NCI-H226 (cell line): ENCODE results near the gene PCDH8.

Experiments used
- DNase-seq: peaks from one replicate; pipeline ENCODE4 v3.0.0-alpha.2; 2015

The PCDH8 gene

DNA sequence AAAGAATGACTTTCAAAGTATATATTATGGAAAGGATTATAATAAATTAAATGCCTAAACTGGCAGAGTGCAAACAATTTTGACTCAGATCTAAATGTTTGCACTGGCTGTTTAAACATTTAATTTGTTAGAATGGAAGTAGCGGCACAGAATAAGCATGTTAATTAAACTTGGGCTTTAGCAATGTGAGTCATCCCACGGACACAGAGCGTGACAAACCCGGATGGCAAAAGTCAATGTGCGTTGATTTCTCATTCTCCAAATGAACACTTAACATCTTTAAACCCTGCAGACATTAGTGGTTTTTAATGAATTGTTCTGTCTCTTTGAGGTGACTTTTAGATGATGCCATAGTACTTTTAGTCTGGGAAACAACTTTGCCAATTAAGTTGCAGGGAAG, 38.4 kb downstream of the PCDH8 start:
- no peak for DNase-seq

DNA sequence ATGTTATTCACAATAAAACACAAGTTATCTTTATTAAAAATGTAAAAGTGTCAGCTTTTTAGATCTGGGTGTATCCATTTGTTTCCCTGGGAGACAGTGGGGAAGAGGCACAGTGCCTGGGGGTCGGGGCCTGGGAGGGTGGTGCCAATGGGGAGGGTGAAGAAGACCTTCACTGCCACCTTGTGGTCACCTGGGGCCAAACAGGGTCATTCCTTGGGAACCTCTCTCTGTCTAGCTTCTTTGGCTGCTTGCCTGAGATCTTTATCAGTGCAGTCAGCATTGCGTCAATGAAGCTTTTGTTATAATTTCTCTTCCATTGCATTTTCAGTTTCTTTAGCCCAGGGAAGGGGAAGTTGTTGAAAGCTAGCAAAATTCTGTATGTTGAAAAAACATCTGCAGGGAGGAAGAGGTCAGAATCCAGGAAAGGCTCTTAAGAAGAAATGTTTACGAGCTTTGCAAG, 39.1 kb downstream of the PCDH8 start:
- no peak for DNase-seq

DNA sequence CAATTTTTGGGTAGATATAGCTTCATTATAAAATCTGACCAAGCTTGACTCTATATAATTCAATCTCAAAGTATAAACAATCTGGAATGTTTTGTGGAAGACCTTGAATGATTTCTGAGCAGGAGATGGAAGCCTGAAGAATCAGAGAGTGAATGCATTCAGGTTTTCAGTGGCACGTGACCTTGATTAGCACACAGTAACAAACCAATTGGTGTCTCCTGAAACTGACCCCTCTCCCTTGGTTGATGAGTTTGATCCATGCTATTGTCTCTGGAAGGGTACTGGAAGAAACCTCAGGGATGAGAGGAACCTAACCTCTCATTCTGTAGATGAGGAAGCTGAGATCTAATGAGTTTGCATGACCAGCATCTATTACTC, 39.6 kb downstream of the PCDH8 start:
- DNase-seq = no peak

DNA sequence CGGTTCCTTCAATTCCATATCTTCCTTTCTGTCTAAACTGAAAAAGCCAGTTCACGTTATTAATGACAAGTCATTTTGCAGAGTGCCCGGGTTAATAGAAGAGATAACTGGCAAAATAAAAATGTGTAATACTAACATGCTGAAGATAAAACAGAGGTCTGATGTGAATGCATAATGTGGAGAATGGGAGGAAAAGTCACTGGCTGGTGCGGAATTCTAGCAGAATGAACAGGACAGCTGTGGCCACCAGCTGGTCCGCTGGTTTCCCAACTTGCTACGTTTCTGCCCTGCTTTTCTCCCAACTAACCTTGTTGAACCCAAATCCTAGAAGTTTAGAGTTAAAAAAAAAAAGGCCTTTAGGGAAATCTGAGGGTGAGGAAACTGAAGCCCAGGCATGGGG, 42.4 kb downstream of the PCDH8 start:
- DNase-seq = no peak

DNA sequence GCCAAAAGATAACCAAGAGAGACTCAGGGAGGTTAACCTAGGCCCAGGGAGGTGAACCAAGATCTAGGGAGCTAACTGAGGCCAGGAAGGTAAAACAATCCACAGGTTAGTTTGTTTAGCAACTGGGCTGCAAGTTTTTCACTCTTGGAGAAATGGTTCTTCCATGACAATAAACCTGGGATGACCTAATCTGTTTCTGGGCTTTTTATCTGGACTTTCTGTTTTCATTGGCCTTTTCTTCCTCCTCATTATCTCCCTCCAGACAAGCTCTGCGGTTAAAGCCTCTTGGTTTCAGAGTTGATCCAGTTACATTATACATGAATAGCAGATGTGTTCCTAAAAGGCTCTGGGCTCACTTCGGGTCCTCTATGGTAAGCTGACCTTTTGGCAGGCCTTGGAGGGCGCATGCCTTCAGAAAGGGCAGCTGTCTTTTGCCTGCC, 44.2 kb downstream of the PCDH8 start:
- no peak for DNase-seq

DNA sequence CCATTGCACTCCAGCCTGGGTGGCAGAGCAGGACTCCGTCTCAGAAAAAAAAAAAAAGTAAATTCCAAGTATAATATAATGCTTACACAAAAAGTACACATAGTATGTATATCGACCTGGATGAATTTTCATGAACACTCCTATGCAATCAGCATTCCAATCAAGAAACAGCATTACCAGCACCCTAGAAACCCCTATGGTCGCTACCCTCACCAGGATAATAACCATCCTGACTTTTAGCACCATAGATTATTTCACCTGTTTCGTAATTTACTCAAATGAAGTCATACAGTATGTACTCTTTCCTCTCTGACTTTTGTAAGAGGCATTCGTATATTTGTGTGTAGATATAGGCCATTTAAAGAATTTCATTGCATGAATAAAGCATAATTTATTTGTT, 47.6 kb downstream of the PCDH8 start:
- DNase-seq = no peak

DNA sequence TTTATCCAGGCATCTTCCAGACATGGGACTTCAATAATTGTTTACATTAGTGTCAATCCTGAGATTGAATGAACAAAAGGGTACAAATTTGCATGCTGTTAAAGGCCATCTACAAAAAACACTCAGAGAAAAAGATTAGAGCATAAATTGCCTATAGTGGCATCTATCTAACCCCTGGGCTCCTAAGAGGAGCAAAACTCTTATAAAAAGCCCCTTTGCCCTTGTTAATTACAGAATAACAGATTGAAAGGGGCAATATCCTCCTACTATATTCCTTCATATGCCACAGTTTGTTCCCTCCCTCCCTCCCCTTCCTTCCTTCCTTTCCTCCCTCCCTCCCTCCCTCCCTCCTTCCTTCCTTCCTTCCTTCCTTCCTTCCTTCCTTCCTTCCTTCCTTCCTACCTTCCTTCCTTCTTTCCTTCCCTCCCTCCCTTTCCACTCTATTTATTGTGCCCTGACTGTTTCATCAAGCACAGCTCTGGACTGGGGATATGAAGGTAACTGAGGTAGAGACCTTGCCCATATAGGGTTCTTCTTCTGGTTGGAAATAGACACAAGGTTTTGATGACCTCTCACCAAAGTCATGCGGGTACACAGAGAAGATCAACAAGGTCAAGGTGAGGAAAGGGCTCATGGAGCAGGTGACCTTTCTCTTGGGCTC, 49.5 kb downstream of the PCDH8 start:
- DNase-seq = no peak

DNA sequence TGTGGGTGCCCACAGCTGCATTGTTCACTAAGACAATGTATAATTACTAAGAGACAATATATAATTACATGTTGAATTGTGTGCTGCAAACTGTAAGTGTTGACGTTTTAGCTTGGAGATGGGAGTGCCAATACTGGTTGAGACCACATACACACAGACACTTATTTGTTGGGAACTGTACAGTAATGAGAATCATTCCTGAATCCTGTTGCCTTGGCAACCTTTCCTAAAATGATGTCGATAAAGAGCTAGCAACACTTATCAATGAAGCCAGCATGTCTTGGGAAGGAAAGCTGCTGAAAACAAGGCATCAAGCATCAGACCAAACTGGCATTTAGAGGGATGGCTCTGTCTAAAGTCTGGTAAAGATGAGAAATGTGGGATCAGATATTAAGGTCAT, 51.3 kb downstream of the PCDH8 start:
- DNase-seq = no peak

DNA sequence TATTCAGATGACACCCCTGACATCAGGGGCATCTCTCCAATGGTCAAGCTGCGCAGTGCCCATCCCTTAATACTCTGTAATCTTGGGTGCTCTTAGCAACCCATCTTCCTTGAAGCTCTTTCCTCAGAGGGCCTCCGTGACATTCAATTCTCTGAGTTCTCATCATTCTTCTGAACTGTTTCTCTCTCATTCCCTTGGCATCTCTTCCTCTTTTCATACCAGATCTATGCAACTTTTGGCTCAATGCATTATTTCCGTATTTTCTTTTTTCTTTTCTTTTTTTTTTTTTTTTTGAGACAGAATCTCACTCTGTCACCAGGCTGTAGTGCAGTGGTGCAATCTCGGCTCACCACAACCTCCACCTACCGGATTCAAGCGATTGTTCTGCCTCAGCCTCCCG, 53.9 kb downstream of the PCDH8 start:
- no peak for DNase-seq

DNA sequence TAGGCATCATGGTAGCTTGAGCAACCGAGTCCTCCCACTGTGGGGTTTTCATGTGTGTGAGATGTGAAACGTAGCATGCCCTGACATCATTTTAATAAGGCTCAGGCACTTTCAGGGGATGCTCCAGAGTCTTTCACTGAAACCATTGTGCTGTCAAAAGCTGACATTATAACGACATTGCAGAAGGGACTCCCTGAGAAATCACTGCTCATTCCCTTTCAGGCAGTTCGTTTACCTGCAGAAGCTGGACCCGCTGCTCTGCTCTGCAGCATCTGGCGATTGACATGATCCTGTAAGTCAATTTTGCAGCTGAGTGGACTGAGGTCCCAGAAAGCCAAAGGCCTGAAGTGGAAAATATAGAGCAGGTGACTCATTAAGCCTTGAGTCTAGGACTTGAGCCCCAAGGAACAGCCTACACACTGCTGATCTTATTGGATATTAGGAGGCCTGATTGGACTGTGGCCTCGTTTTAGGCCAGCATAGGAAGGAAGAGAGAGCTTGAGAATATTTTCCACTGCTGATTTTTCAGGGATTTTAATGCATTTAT, 54.9 kb downstream of the PCDH8 start:
- no peak for DNase-seq
